Body of pancreas (tissue), 4 donors: Measurements from ENCODE around the gene DIO1. TPM values are rescaled to one million over a fixed set of nuclear protein-coding genes. Genes with fewer than 3 reads are reported as not detected.

ENCODE experiments used
- ATAC-seq: fragments of 150-250 bp; one replicate; pipeline ENCODE4 v1.9.1; 2016
- DNase-seq, 4 donors: peaks; one replicate each; pipeline ENCODE4 v3.0.0-alpha.2; 2019
- H3K27ac ChIP-seq, 4 donors: fragments of 200-600 bp; sonication (generic); 1 replicate in 3 of 4; 2 replicates in 1 of 4; pipeline versions ENCODE4 v1.5.1 to v1.6.1; 2016 to 2019; ENCODE audit warnings: mild to moderate bottlenecking in 1 of 4, mixed read lengths in 1 of 4, moderate library complexity in 1 of 4
- H3K27me3 ChIP-seq, 2 donors: fragments of 200-600 bp; sonication (generic); one replicate each; pipeline ENCODE4 v1.6.0; 2016; ENCODE audit warnings: mild to moderate bottlenecking in 1 of 2
- H3K36me3 ChIP-seq, 2 donors: fragments of 200-600 bp; sonication (generic); replicated peaks in 1 of 2; 2 replicates each; pipeline ENCODE4 v1.5.1; 2016; ENCODE audit warnings: low read depth in 2 of 2; ENCODE audit not compliant: insufficient read depth in 1 of 2
- H3K4me1 ChIP-seq: fragments of 200-600 bp; sonication (generic); one replicate; pipeline ENCODE4 v1.6.0; 2016
- H3K4me3 ChIP-seq, 2 donors: fragments of 200-600 bp; sonication (generic); 1 replicate in 1 of 2; 2 replicates in 1 of 2; pipeline ENCODE4 v1.5.1; 2016 to 2019
- H3K9me3 ChIP-seq, 3 donors: fragments of 200-600 bp; sonication (generic); 1 replicate in 2 of 3; 2 replicates in 1 of 3; pipeline ENCODE4 v1.5.1; 2016
- POLR2A ChIP-seq, 3 donors: fragments of 450-650 bp; IDR thresholded peaks; one replicate each; pipeline ENCODE4 v1.6.1; 2016; ENCODE audit warnings: antibody characterized with exemption in 3 of 3, mild to moderate bottlenecking in 2 of 3
- WGBS, 2 donors: methylation state at CpG; one replicate each; pipeline ENCODE4 v1.1.5; 2017; 5-methylcytosine and 5-hydroxymethylcytosine counted together
- intact Hi-C: fragments of 100-400 bp; cut with DNase I; formaldehyde crosslinking; loops from one replicate; pipeline ENCODE4 v1.15.1; 2023
- total RNA-seq, 2 donors: library from RNA; depleted of rRNA; stranded (reverse); fragments of >200 nt; gene quantifications; one replicate each; pipeline ENCODE4 v1.1.0, GENCODE V29; 2016
- TF ChIP-seq, protein P1 (sequence below), 7 experiments: fragments of 450-650 bp in 4 of 7; fragments of 200-600 bp in 3 of 7; sonication (generic) in 3 of 7; IDR thresholded peaks; one replicate each; pipeline ENCODE4 v1.5.1; 2016 to 2019; ENCODE audit warnings: antibody characterized with exemption in 7 of 7

The DIO1 gene
- total RNA-seq, 2 donors from 2014 or later = not detected

DNA sequence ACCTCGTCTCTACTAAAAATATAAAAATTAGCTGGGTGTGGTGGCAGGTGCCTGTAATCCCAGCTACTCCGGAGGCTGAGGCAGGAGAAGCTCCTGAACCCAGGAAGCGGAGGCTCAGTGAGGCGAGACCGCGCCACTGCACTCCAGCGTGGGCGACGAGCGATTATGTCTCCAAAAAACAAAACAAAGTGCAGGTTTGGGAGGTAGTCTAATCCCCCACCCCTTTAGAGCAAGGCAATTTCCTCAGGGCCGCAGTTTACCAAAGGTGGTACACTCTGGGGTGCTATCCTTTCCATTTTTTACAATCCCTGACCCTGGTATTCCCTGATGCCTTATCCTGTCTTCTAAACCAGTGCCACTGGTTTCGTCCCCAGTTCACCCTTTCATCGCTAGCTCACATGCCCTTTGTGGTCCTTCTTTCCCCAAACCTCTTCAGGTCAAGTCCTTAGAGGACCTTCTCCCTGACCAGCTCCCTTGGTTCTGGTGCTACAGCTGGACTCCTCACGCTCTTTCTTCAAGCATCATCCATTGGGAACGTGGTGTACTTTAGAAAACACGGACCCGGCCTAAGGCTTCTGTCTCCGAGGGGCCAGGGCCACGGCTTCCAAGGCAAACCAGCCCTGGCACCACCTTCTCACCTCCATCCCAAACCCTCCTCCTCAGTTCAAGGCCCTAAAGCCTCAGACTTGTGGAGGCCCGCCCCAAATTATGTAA lies 50.6 kb downstream of the DIO1 start:
- H3K27ac ChIP-seq = peak overlapping the region in 3 of 4 donors; percentile 84 to 92 (median 87)
- intact Hi-C loops = no loop called here

DNA sequence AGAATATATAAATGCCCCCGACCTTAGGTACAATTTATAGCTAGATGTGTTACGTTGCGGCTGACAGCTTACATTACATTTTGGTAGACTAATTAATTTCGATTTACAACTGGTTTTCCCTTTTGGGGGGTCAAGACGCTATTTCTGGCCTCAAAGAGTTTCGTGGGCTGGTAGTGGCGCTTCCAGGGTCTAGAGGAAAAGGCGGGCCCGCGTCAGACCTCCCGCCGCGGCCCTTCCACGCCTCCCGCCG lies 51.1 kb downstream of the DIO1 start:
- H3K4me3 ChIP-seq = peak overlapping the region; percentile 49 to 62
- no peaks in the 10 kb centered on the region for H3K9me3 ChIP-seq
- DNase-seq (no peak), ATAC-seq (no peak)
- TF ChIP-seq POLR2A (IDR thresholded peaks at IDR 0.05) = no peak
- TF ChIP-seq, protein P1, sequence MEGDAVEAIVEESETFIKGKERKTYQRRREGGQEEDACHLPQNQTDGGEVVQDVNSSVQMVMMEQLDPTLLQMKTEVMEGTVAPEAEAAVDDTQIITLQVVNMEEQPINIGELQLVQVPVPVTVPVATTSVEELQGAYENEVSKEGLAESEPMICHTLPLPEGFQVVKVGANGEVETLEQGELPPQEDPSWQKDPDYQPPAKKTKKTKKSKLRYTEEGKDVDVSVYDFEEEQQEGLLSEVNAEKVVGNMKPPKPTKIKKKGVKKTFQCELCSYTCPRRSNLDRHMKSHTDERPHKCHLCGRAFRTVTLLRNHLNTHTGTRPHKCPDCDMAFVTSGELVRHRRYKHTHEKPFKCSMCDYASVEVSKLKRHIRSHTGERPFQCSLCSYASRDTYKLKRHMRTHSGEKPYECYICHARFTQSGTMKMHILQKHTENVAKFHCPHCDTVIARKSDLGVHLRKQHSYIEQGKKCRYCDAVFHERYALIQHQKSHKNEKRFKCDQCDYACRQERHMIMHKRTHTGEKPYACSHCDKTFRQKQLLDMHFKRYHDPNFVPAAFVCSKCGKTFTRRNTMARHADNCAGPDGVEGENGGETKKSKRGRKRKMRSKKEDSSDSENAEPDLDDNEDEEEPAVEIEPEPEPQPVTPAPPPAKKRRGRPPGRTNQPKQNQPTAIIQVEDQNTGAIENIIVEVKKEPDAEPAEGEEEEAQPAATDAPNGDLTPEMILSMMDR (IDR thresholded peaks at IDR 0.05) = no peak
- intact Hi-C loops = no loop called here
- H3K4me1 ChIP-seq = peaks cover 23% of the 10 kb centered on the region
- WGBS, 2 donors = 1% methylated on average over 15 to 16 of the region's 16 CpGs
- no peaks in the 10 kb centered on the region for H3K36me3 ChIP-seq
- no peaks in the 10 kb centered on the region for H3K27me3 ChIP-seq
- H3K27ac ChIP-seq = peak overlapping the region; percentile 84 to 92 (median 87)

More for the DNA sequence above, 50.6 kb downstream of the DIO1 start:
- H3K4me1 ChIP-seq = peaks cover 23% of the 10 kb centered on the region
- H3K36me3 ChIP-seq = no peaks in the 10 kb centered on the region
- peak overlapping the region in 1 of 2 donors; percentile 62 for H3K4me3 ChIP-seq
- H3K27me3 ChIP-seq = no peaks in the 10 kb centered on the region
- TF ChIP-seq POLR2A (IDR thresholded peaks at IDR 0.05) = no peak
- TF ChIP-seq, protein P1 (IDR thresholded peaks at IDR 0.05) = no peak
- WGBS, 2 donors = 58 to 59% methylated on average over 19 to 20 of the region's 20 CpGs
- no peak for DNase-seq
- ATAC-seq = no peak
- H3K9me3 ChIP-seq = no peaks in the 10 kb centered on the region

DNA sequence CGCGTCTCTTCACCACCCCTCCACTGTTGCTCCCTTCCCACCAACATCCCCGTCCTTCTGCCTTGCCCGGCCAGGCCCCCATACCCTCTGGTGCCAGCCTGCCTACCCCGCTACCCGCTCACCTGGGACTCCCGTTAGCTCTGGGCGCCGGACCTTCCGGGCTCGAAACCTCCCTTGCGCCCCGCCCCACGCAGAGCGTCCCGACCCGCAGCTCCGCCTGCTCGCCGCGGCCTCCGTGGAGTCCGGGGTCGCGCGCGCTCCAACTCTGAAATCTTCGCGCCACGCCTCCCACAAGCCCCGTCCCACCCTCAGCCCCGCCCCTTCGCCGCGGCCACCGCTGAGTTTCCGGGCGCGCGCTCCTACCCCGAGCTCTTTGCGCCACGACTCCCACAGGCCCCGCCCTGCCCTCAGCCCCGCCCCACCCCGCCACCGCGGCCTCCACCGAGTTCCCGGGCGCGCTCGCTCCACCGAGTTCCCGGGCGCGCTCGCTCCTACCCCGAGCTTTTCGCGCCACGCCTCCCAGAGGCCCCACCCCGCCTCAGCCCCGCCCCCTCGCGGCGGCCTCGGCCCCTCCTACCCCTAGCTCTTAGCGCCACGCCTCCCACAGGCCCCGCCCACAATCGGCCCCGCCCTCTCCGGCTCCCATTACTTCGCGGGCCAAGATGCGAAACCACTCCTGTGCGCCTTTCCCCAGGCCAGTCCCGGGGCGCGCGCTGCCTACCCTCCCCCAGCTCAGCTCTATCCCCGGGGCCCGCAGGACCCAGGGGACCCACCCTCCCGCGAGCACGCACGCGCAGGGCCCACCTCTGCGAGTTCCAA lies 51.7 kb downstream of the DIO1 start, which contains the start of gene IFT25:
IFT25 (minus strand) TSS at position 267 of the 819 bp plus-strand sequence. CDS start 5,617 bp downstream, outside the sequence.
- H3K9me3 ChIP-seq = no peaks in the 10 kb centered on the region
- peak within 1 kb of the TSS; percentile 74 to 89 for H3K4me3 ChIP-seq
- 0 to 1% methylated on average over 8 to 76 of the region's 90 CpGs for WGBS, 2 donors
- no peaks in the 10 kb centered on the region for H3K27me3 ChIP-seq
- intact Hi-C loops = no loop called here
- peaks cover 23% of the 10 kb centered on the region for H3K4me1 ChIP-seq
- peak; percentile 86 for ATAC-seq
- no peaks in the 10 kb centered on the region for H3K36me3 ChIP-seq
- H3K27ac ChIP-seq = peak within 1 kb of the TSS; percentile 84 to 92 (median 87)
- peak; percentile 96 to 99 (median 98) for DNase-seq
- TF ChIP-seq, protein P1 (IDR thresholded peaks at IDR 0.05) = no peak
- TF ChIP-seq POLR2A (IDR thresholded peaks at IDR 0.05) = peak; percentile 72 to 87 (median 85)

DNA sequence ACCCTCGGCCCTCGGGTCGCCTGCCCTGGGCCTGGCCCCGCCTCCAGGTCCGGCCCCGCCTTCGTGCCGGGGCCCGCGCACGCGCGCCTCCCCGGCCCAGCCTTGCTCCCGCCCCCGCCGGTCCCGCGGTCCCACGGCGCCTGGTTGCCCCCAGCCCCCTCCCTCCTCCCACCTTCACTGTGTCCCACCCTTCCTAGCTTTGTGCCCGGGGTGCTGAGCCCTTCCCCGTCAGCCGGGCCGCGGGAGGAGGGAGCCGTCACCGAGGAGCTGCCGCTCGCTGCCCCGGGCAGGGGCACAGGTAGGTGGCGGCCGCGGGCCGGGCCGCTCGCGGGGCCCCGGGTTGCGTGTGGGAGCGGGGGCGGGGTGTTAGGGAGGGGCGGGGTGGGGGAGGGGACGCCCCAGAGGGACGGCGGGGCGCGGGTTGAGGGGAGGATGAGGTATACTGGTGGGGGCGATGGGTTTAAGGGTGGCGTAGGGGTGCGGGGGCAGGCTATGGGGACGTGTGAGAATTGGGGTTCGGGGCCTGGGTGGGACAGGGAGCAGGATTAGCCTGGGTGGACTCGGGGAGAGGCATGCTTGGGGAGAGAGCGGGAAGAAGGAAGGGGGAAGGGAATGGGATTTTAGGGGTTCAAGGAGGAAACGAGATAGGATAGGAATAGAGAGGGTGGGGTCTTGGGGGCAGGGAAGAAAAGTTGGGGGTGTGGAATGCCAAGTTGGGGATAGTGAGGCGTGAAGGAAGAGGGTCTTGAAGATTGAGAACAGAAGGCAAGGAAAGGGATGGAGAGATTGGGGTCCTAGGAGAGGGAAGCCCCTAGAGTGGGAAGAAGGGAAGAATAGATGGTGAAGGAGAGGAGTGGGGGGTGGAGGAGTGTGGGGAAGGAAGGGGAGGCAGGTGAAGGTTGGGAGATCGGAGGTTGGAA lies 52.5 kb downstream of the DIO1 start, which contains the start of gene LRRC42:
LRRC42 (plus strand) TSS at position 99 of the 920 bp plus-strand sequence. CDS start 5,650 bp downstream, outside the sequence.
- peak in 2 of 3 donors; percentile 22 to 38 for TF ChIP-seq POLR2A (IDR thresholded peaks at IDR 0.05)
- TF ChIP-seq, protein P1 (IDR thresholded peaks at IDR 0.05) = peak in 6 of 7 experiments; percentile 23 to 45 (median 34)
- Histone ChIP-seq H3K27me3 (no peaks in the 10 kb centered on the region), H3K4me1 (peaks cover 23% of the 10 kb centered on the region), H3K4me3 (peak within 1 kb of the TSS; percentile 74 to 89), H3K27ac (peak within 1 kb of the TSS; percentile 84 to 92 (median 87)), H3K36me3 (no peaks in the 10 kb centered on the region), H3K9me3 (no peaks in the 10 kb centered on the region)
- DNase-seq (peak in 3 of 4 donors; percentile 69 to 76 (median 74)), ATAC-seq (peak; percentile 80)
- intact Hi-C loops = no loop called here
- 1 to 3% methylated on average over 19 to 38 of the region's 58 CpGs for WGBS, 2 donors
